ENCODE results near the gene DENND5B.
"Not testable (repeated sequence)": the region's sequence is repeated elsewhere in the genome, so short reads cannot be mapped to it uniquely, and the experiment has no call there.

Gene DENND5B

DNA sequence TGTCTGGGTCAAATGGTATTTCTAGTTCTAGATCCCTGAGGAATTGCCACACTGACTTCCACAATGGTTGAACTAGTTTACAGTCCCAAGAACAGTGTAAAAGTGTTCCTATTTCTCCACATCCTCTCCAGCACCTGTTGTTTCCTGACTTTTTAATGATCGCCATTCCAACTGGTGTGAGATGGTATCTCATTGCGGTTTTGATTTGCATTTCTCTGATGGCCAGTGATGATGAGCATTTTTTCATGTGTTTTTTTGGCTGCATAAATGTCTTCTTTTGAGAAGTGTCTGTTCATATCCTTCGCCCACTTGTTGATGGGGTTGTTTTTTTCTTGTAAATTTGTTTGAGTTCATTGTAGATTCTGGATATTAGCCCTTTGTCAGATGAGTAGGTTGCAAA, 40.3 kb downstream of the DENND5B start:
- DNase-seq, result not testable (repeated sequence)

DNA sequence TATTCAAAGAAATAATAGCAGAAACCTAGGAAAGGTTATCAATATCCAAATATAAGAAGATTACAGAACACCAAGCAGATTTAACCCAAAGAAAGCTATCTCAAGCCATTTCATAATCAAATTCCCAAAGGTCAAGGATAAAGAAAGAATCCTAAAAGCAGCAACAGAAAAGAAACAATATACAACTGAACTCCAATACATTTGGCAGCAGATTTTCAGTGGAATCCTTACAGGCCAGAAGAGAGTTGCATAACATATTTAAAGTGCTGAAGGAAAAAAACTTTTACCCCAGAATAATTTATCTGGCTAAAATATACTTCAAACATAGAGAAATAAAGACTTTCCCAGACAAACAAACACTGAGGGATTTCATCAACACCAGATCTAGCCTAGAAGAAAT, 54.3 kb downstream of the DENND5B start:
- no peak for DNase-seq

DNA sequence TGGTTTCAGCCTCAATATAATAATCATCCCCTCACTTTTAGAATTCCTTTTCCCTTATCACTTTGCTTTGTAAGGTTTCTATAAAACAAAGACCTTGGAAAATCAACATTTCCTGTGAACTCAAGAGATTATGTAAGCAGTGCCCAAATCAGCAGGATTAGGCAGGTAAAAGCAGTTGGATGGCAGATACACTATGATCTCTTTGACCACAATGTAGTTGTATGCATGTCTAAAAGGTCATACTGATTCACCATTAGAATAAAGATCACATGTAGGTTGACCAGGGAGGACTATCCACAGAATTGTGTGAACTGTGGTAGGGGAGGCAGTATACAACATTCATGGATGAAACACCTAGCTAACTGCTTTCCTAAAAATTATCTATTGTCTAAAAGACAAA, 57.5 kb downstream of the DENND5B start:
- DNase-seq, result no peak

DNA sequence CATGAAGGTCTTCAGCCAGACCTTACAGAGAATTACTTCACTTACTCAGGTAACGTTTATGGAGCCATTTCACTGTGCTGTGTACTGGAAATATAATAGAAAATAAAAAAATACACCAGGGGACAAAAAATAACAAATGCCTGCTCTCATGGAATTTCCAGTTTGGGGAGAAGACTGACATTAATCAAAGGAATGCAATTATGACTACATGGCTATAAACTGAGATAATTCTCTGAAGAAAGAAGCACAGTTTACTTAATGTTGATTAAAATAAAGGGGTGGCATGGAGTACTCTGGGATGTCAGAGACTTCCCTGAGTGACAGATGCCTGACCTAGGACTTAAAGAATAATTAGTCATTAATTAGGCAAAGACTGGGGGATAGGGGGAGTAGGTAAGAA, 59.0 kb downstream of the DENND5B start:
- DNase-seq, result no peak

DNA sequence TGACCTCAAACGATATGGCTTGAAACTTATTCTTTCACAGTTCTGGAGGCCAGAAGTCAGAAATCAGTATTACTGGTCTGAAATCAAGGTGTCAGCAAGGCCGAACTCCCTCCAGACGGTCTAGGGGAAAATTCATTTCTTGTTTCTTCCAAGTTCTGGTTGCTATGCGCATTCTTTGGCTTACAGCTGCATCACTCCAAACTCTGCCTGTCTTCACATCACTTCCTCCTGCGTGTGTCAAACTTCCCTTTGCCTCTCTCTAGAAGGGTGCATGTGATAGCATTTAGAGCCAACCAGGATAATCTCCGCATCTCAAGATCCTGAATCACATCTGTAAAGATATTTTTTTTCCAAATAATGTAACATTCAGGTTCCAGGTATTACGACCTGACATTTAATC, 62.8 kb downstream of the DENND5B start:
- DNase-seq, result no peak

DNA sequence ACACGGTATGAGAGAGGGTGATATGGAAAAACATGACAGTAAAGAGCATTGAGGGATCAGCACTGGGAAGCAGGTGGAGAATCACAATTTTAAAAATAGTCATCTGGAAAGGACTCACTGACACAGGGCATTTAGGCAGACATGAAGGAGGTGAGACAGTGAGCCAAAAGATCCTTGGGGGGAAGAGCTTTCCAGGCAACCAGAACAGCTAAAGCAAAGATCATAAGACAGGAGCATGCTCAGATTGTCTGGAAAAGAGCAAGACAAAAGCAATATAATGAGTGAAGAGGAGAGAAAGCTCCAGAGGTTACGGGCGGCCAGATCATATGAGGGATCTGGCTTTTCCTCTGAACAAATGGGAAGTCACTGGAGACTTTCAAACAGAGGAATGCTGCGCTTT, 63.9 kb downstream of the DENND5B start:
- no peak for DNase-seq

DNA sequence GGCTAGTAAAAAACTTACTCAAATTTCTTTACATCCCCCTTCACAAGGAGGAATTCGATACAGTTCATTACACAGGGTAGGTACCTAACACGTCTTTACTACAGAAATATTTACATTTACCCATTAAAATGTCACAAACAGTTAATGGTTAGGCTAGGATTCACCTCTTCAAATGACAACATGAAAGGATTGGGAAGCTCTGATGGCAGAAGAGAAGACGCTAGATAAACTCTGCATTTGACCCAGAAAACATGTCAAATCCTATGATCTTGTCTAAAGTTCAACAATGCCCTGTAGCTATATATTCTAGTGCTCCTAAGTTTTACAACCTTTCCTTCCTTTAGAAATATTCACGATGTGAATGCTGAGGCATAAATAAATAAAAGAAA, 64.8 kb downstream of the DENND5B start:
- no peak for DNase-seq

DNA sequence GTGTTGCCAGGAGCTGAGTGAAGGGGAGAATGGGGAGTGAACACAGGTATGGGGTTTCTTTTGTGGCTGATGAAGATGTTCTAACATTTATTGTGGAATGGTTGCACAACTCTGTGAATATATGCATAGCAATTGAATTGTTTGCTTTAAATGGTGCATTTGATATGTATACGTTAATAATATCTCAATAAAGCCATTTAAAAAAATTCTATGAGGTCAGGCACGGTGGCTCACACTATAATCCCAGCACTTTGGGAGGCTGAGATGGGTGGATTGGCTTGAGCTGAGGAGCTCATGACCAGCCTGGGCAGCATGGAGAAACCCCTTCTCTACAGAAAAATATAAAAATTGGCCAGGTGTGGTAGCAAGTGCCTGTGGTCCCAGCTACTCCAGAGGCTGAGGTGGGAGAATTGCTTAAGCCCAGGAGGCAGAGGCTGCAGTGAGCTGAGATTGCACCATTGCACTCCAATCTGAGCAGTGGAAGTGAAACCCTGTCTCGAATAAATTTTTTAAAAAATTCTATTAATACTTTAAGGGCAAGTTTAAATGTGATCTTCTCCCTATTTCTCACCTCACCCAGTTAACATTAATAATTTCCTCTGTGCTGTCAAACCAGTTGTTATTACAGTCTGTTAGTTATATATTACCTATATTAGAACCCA, 65.3 kb downstream of the DENND5B start:
- DNase-seq, result no peak

DNA sequence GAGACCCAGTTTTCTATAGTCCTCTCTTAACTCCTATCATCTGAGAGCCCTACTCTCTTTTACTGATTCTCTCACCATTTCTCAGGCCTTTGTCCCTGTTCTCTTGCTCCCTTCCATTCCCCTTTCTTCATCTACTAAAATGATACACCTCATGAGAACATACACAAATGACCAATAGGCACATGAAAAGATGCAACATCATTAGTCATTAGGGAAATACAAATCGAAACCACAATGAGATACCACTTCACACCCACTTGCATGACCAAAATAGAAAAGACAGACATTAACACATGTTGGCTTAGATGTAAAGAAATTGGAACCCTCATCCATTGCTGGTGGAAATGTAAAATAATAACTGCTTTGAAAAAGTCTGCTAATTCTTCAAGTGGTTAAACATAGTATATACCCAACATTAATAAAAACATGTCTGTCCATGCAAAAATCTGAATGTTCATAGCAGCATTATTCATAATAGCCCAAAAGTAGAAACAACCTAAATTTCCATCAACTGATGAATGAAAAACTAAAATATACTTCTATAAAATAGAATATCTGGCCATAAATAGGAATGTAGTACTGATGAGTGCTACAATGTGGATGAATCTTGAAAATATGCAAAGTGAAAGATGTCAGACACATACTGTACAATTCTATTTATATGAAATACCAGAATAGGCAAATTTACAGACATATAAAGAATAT, 66.0 kb downstream of the DENND5B start:
- DNase-seq, result no peak

DNA sequence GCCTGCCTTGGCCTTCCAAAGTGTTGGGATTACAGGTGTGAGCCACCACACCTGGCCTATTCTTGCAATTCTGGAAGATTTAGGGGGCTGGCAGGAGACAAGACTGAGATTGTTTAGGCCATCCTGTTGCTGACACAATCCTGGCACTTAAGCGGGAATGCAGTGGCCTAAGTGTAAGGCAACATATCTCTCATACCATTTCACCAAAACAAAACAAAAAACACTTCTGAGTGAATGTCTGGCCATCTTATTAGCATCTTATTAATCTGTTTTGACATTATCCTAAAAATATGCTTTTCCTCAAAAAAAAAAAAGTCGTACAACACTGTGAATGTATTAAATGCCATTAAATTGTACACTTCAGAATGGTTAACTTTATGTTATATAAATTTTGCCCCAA, 67.6 kb downstream of the DENND5B start:
- no peak for DNase-seq

DNA sequence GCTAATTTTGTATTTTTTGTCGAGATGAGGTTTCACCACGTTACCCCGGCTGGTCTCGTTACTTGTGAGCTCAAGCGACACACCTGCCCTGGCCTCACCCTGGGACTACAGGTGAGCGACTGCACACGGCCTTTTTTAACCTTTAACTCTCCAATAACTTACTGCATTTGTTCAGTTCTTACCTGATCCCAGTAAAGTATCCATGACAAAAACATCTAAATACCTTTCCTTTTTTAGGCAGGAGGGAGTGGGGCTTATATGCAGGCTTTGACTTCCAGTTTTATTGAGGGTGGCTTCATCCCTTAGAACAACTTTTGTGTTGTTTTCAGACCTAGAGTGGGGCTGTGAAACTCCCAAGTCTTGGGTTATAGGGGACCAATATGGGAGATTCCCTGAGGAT, 68.3 kb downstream of the DENND5B start:
- DNase-seq, result no peak

DNA sequence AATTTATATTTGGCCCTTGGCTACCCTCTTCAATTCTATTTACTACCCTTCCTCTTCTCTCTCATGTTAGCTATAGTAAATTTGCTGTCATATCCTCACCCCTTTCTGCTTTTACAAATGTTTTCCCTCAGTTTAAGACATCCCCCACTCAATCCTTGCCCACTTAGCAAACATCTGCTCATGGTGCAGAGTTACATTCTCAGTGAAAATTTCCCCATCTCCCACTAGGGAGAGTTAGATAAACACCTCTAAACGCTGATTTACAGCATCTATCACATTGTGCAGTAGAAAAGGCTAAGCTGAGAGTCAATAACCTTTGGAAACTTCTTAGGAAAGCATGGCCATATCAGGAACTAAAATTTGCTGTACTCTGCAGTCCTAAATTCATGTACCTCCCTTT, 69.0 kb downstream of the DENND5B start:
- no peak for DNase-seq

DNA sequence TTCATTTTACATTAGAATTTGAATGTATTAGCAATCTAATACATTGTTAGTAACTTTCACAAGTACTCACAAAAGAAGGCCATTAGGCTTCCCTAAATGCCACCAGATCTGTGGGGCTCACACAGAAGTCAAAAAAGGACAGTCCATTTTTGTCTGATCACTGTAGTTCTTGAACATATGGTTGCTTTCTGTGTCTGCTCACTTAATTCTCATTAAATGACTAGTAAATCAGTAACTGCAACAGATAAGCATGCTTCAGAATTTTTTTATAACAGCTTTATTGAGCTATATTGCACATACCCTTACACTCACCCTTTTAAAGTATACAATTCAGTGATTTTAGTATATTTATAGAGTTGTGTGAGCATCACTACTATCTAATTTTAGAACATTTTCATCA, 71.4 kb downstream of the DENND5B start:
- no peak for DNase-seq

DNA sequence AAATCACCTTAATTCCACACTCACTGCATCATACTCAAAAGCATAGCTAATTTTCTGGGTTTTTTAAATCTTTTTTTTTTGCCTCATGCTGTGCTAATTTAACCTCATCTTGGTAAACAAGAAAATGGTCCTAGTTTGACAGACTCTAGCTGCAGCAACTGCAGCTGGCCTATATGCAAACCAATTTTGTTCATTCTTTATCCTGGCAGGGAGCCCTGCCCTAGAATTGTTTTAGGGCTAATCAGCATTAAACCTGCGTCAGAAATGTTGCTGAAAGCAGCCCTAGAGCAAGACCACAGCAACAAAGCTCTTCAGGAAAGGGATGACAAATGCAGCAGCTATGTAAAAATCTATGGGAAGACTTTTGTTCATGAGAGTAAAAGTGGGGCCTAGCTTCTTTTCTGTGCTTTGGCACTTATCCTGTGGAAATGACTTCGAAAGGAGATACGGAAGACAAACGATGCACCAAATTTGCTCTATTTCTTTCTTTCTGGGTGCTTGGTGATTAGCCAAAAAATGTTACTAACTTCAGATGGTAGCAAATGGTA, 72.2 kb downstream of the DENND5B start:
- no peak for DNase-seq

DNA sequence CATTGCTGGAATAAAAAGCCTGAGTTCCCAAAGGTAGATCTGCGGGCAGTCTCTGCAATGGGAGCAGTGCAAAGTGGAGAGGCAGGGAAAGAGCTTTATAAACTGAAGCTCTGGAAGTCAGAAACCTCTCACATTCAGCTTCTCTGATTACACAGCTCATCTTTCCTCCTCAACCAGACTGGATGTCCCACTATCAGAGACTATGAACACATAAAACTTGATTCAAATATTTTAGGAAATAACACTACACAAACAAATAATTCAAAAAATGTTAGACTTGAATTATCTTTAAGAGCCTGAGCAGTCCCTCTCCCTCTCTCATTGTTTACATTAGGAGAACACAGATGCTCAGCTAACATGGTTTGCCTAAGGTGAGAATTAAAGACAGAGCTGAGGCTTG, 72.9 kb downstream of the DENND5B start:
- no peak for DNase-seq

DNA sequence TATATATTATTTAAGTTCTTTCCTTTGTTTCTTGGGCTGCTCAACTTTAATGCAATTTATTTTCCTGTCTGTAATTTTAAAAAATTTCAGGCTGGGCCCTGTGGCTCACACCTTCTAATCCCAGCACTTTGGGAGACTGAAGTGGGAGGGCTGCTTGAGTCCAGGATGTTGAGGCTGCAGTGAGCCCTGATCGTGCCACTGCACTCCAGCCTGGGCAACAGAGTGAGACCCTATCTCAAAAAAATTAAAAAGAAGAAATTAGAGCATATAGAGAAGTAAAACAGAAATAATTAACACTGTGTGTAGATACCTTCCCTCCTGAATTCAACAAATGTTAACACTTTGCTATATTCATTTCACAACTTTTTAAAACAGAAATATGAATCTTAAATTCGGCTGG, 74.2 kb downstream of the DENND5B start:
- no peak for DNase-seq

DNA sequence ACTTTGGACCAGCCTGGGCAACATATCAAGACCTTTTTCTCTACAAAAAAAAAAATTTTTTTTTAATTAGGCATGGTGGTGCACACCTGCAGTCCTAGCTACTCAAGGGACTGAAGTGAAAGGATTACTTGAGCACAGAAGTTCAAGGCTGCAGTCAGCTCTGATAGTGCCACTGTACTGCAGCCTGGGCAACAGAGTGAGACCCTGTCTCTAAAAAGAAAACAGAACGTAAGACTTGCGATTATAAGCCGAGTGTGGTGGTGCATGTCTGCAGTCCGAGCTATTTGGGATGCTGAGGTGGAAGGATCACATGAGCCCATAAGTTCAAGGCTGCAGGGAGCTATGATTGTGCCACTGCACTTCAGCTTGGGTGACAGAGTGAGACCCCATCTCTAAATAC, 76.0 kb downstream of the DENND5B start:
- no peak for DNase-seq

DNA sequence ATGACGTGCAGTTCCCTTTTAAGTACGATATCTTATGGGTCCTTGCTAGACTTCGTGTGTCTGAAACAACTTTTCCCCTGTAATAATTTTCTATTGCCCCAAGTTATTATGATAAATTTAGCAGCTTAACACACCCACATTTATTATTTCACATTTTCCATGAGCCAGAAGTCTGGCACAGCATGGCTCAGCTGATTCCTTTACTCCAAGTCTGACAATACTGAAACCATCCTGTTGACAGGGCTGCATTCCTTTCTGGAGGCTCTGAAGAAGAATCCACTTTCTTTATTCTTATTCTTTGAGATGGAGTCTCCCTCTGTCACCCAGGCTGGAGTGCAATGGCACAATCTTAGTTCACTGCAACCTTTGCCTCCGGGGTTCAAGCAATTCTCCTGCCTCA, 80.9 kb downstream of the DENND5B start:
- DNase-seq, result no peak

DNA sequence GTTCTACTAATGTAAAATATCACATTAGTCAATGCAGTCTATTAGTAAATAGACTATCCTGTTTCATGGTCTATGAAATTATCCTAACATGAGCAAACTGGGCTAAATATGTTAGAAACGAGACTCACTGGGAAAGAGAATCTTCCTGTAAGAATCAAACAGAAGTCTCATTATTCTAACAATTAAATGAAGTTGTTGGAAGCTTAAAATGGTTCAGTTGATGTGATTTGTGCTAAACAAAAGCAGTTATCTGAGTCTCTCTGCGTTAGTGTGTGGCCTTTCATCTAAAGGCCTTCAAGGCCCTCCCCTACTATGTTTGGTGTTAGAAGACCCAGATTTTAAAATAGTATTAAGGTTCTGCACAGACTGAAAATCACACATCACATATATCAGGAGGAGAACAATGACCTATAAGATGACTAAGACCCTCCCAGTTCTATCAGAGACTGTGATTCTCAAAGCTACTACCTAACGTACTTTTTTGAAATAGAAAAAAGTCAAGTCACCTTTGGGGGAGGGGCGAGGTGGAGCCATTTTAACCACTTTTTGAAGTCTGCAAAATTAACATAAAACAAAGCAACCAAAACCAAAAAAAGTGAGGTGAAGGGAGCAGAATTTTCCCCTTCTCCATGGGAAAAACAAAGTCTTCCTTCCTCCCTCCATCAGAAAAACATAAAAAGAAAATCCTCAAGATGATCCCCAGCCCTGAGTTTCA, 82.3 kb downstream of the DENND5B start:
- DNase-seq, result no peak

DNA sequence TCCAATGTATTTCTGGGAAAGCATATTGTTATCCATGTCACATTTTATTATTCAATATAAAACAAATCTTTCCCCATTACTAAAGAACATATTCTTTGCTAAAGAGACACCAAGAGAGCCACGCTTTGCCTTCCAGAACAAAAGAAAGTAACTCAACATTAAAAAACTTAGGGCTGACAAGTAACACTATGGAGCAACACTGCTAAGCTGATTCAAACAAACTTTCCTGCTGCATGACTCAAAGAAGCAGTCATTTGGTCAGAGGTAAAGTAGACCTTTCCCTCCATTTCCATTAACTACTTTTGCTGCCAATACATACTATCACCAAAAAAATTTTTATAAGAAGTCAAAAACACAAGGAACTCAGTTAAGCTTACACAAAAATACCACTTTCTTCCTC, 83.0 kb downstream of the DENND5B start:
- DNase-seq, result no peak

DNA sequence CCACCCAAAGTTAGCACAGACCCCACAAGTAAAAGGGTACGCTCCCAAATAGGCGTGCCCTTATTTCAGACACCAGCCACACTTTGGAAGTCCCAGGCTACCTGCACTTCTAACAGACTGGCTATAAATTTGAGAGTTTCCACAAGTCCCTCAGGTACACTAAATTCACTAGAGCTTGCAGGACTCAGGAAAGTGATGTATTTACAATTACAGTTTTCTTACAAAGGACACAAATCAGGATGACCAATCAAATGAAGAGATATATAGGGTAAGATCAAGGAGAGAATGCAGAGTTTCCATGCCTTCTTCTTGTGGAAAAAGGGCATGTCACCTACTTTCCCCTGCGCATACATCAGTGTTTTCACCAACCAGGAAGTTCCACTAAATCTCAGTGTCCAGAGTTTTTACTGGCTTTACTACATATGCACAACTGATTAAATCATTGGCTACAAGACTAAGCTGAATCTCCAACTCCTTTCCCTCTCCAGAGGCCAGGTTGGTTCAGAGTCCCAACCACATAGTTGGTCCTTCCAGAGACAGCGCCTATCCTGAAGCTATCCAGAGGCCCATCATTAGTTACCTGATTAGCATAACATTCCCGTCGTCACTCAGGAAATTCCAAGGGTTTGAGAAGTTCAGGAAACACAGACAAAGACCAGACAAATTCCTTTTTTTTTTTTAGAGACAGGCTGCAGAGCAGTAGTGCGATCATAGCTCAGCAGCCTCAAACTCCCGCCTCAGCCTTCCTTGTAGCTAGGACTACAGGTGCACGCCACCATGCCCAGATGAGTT, 84.2 kb downstream of the DENND5B start:
- no peak for DNase-seq

DNA sequence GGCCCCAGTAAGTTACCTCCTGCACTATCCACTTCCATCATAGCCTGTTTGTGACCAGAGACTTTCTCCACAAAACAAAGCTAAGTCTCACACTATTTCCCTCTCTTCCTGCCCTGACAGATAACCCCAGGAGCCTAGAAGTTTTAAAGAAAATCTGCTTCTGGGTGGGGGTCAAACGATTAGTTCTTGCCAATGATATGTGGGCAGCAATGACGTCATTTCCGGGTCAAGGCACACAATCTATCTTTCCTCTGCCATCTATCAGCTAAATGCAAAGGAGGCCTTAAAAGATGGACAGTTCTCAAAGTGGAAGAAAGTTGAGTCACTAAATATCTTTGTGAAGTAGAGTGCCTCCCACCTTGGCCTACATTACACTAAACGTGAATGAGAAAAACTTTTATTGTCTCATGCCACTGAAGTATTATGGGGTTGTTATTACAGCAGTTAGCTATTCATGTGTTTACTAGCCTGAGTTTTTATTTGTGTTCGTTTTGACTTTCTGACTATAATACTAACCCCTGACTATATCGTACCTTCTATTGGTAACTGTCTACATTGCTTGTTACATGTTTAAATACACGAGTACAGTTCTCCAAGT, 86.2 kb downstream of the DENND5B start:
- DNase-seq, result no peak

DNA sequence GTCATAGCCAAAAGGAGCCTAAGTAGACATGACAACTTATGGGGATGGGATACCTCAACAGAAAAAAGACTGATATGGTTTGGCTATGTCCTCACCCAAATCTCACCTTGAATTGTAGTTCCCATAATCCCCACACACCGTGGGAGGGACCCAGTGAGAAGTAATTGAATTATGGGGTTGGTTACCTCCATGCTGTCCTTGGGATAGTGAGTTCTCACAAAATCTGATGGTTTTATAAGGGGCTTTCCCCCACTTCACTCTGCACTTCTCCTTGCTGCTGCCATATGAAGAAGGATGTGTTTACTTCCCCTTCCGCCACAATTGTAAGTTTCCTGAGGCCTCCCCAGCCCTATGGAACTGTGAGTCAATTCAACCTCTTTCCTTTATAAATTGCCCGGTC, 89.9 kb downstream of the DENND5B start:
- not testable (repeated sequence) for DNase-seq

Measured in activated naive CD4-positive, alpha-beta T cell (primary cell).